HG02943 (cell line): Measurements from ENCODE around the gene HNRNPA3.
"Not testable (repeated sequence)": the region's sequence is repeated elsewhere in the genome, so short reads cannot be mapped to it uniquely, and the experiment has no call there.

ENCODE experiments used
- ATAC-seq: cut with Tn5 transposase; IDR thresholded peaks from one replicate; pipeline ENCODE4 v1.9.1; 2021; ENCODE audit warnings: mild to moderate bottlenecking, low read depth, moderate library complexity; ENCODE audit not compliant: unreplicated experiment

HNRNPA3 gene

GRCh38 chr2:177229442-177230242 lies 17.0 kb downstream of the HNRNPA3 start:
- no peak for ATAC-seq

GRCh38 chr2:177231270-177231669 lies 18.7 kb downstream of the HNRNPA3 start:
- ATAC-seq: no peak

GRCh38 chr2:177232098-177232704 lies 19.6 kb downstream of the HNRNPA3 start:
- no peak for ATAC-seq

- ATAC-seq: no peak
These were observed 21.7 kb downstream of the HNRNPA3 start for GRCh38 chr2:177234267-177234666.

- ATAC-seq: no peak
These were observed 23.4 kb downstream of the HNRNPA3 start for GRCh38 chr2:177235855-177236437.

- no peak for ATAC-seq
These were observed 25.3 kb downstream of the HNRNPA3 start for GRCh38 chr2:177237932-177238331.

- no peak for ATAC-seq
These were observed 26.5 kb downstream of the HNRNPA3 start for GRCh38 chr2:177239053-177239452.

- no peak for ATAC-seq
These were observed 27.5 kb downstream of the HNRNPA3 start for GRCh38 chr2:177239932-177240630.

- no peak for ATAC-seq
These were observed 29.1 kb downstream of the HNRNPA3 start for GRCh38 chr2:177241711-177242120.

- ATAC-seq: no peak
These were observed 29.8 kb downstream of the HNRNPA3 start for GRCh38 chr2:177242121-177242987.

GRCh38 chr2:177243073-177243472 lies 30.5 kb downstream of the HNRNPA3 start:
- no peak for ATAC-seq

GRCh38 chr2:177243476-177243875 lies 30.9 kb downstream of the HNRNPA3 start:
- no peak for ATAC-seq

GRCh38 chr2:177244244-177244771 lies 31.7 kb downstream of the HNRNPA3 start:
- no peak for ATAC-seq

- ATAC-seq: no peak
These were observed 32.4 kb downstream of the HNRNPA3 start for GRCh38 chr2:177245010-177245422.

- no peak for ATAC-seq
These were observed 33.4 kb downstream of the HNRNPA3 start for GRCh38 chr2:177246000-177246399.

- ATAC-seq: not testable (repeated sequence)
These were observed 34.0 kb downstream of the HNRNPA3 start for GRCh38 chr2:177246523-177247030.

GRCh38 chr2:177247693-177248262 lies 35.2 kb downstream of the HNRNPA3 start:
- ATAC-seq: no peak

- no peak for ATAC-seq
These were observed 36.4 kb downstream of the HNRNPA3 start for GRCh38 chr2:177249038-177249437.

GRCh38 chr2:177250461-177250860 lies 37.9 kb downstream of the HNRNPA3 start:
- ATAC-seq: no peak
